ENCODE data around the gene C16orf87. TPM values are rescaled to one million over a fixed set of nuclear protein-coding genes. Genes with fewer than 3 reads are reported as not detected.

The C16orf87 gene
- total RNA-seq, 6 donors from 2014 or later: 4.2 to 9.5 (median 6.2) TPM

DNA sequence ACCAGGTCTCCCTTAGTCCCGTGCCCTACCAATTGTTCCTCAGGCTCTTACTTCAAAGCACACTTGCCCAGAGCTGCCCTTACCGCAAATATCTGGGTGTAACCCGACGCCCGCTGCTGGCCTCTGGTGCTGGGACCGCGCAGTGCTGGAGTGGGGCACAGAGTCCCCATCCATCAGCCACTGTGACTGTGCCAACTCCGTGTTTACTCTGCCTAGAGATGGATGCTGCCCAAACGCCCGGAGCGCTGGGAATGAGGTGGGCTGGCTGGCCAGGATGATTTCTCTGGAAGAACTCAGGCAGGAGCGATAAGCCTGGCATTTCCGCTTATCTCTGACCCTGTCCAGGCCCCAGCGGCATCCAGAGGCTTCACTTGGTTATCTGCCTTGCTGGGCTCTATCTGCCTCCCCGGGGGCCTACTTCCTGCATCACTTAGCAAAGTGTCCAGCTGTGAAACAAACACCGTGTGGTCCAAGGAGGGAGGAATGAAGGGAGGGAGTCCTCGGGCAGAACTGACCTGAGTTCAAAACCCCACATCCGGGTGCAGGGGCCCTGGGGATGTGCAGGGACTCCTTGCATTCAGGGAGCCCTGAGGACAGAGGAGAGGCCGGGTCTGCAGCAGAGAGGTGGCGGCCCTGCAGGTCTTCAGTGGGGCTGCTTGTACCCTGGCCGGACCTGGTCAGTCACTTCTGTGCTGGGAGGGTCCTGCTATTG lies 73.5 kb downstream of the C16orf87 start:
- 29 to 30% methylated on average over 18 to 20 of the region's 21 CpGs for WGBS, 2 donors
- Histone ChIP-seq H3K27ac (no peak overlapping the region), H3K27me3 (no peaks in the 10 kb centered on the region), H3K4me3 (no peak overlapping the region), H3K36me3 (no peaks in the 10 kb centered on the region), H3K9me3 (no peaks in the 10 kb centered on the region), H3K4me1 (no peaks in the 10 kb centered on the region)
- DNase-seq: peak in 1 of 2 donors; percentile 66
- ATAC-seq (ENCODE audit: low FRiP score in 2 of 2): peak; percentile 40 to 58
- TF ChIP-seq POLR2A (IDR thresholded peaks at IDR 0.05) (no peak), POLR2AphosphoS5 (IDR thresholded peaks at IDR 0.05) (no peak), EP300 (IDR thresholded peaks at IDR 0.05) (no peak)
- TF ChIP-seq, protein P1, sequence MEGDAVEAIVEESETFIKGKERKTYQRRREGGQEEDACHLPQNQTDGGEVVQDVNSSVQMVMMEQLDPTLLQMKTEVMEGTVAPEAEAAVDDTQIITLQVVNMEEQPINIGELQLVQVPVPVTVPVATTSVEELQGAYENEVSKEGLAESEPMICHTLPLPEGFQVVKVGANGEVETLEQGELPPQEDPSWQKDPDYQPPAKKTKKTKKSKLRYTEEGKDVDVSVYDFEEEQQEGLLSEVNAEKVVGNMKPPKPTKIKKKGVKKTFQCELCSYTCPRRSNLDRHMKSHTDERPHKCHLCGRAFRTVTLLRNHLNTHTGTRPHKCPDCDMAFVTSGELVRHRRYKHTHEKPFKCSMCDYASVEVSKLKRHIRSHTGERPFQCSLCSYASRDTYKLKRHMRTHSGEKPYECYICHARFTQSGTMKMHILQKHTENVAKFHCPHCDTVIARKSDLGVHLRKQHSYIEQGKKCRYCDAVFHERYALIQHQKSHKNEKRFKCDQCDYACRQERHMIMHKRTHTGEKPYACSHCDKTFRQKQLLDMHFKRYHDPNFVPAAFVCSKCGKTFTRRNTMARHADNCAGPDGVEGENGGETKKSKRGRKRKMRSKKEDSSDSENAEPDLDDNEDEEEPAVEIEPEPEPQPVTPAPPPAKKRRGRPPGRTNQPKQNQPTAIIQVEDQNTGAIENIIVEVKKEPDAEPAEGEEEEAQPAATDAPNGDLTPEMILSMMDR (IDR thresholded peaks at IDR 0.05): no peak

DNA sequence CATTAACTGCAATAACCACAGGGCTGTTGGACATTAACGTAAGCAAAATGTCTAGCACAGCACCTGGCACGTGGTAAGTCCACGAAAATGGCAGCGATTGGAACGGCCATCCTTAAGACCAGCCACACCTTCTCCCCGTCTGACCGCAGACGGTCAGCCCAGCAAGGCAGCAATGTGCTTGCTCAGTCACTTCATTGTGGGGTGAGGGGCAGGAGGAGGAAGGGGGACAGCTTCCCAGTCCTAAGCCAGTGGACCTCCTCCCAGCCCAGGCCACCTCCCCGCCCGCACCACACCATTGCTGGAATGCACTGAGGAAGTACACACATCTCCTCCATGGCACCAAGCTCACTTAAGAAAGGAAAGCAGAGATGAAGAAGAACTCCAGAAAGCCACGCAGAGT lies 74.2 kb downstream of the C16orf87 start:
- Histone ChIP-seq H3K27me3 (no peaks in the 10 kb centered on the region), H3K4me3 (no peak overlapping the region), H3K9me3 (no peaks in the 10 kb centered on the region), H3K36me3 (no peaks in the 10 kb centered on the region), H3K4me1 (no peaks in the 10 kb centered on the region), H3K27ac (no peak overlapping the region)
- 60 to 83% methylated on average over 3 to 11 of the region's 11 CpGs for WGBS, 2 donors
- TF ChIP-seq POLR2A (IDR thresholded peaks at IDR 0.05) (no peak), POLR2AphosphoS5 (IDR thresholded peaks at IDR 0.05) (no peak), EP300 (IDR thresholded peaks at IDR 0.05) (no peak)
- TF ChIP-seq, protein P1 (IDR thresholded peaks at IDR 0.05): no peak
- ATAC-seq (ENCODE audit: low FRiP score in 2 of 2) (no peak), DNase-seq (peak in 1 of 2 donors; percentile 43)

DNA sequence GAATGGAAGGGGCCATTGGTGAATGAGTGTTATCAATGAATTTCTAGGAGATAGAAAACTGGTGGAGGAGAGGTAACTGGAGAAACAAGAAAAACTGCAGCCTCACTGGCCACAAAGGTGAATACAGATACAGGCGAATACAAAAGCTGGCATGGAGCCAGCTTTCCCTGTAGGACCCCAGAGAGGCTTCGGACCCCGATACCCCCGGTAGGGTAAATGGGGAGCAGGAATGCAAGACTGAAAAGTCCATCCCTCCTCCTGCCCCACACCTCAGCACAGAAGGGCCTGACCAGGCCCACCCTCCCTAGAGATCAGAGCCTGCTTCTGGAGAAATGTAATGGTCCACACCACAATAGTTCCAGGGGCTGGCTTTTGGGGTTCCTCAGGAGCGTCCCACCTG lies 78.0 kb downstream of the C16orf87 start:
- TF ChIP-seq, protein P1 (IDR thresholded peaks at IDR 0.05): no peak
- H3K4me3 ChIP-seq: no peak overlapping the region
- ATAC-seq (ENCODE audit: low FRiP score in 2 of 2) (no peak), DNase-seq (no peak)
- no peaks in the 10 kb centered on the region for H3K36me3 ChIP-seq
- no peaks in the 10 kb centered on the region for H3K27me3 ChIP-seq
- H3K4me1 ChIP-seq: no peaks in the 10 kb centered on the region
- H3K27ac ChIP-seq: no peak overlapping the region
- H3K9me3 ChIP-seq: no peaks in the 10 kb centered on the region
- 86 to 91% methylated on average over 4 to 5 of the region's 5 CpGs for WGBS, 2 donors

DNA sequence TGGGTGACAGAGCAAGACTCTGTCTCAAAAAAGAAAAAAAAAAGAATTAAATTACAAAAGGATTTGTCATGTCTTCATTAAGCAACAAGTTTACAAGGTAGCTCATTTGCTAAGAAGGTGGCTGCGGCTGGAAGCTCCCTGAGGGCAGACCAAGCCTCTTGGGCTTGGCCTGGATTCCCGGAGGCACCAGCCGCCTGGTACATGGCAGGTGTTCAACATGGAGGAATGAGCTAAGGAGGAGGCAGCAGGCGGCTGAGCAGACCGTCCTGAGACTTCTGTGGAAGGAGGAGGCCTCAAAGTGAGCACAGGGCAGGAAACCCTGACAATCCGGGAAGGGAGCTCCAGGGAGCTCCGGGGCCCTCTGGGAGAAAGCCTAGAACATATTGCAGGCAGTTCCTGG lies 79.6 kb downstream of the C16orf87 start:
- TF ChIP-seq EP300 (IDR thresholded peaks at IDR 0.05) (no peak), POLR2AphosphoS5 (IDR thresholded peaks at IDR 0.05) (no peak)
- Histone ChIP-seq H3K36me3 (no peaks in the 10 kb centered on the region), H3K4me3 (no peak overlapping the region), H3K9me3 (no peaks in the 10 kb centered on the region), H3K27ac (no peak overlapping the region), H3K27me3 (no peaks in the 10 kb centered on the region), H3K4me1 (no peaks in the 10 kb centered on the region)
- no peak for ATAC-seq (ENCODE audit: low FRiP score in 2 of 2)
- DNase-seq: no peak
- WGBS, 2 donors: 87 to 92% methylated on average over 7 of the region's 7 CpGs

DNA sequence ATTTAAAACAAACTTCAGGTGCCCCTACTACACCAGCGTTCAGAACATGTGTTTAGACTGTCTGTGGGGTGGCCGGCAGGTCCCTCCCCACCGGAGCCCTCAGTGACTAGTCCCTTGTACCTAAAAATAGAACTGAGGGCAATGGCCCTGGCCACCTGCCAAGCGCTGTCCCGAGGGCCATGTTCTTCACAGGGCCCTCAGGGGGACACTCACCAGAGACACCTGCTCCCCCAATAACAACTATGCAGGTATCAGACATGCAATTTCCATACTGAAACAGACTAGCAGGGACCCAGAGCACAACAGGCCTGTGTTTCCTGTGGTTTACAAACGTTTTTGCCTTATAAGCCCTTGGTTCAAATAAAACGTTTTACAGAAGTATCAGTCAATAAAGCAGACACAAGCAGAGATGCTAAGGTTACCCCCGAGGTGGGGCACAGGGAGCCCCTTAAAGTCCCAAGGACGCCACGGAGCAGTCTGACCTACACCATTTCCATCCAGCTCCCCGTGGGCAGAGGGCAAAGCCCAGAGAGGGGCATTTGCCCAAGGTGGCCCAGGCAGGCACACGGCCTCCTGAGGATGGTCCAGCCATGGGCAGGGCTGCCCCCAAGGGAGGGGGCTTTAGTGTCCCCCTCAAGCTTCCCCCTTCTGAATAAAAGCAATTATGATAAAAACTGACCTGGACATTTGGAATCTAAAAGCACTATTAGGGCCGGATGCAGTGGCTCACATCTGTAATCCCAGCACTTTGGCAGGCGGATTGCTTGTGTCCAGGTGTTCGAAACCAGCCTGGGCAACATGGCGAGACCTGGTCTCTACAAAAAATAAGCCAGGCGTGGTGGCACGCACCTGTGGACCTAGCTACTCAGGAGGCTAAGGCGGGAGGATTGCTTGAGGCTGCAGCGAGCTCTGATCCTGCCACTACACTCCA lies 81.9 kb downstream of the C16orf87 start:
- H3K4me1 ChIP-seq: no peaks in the 10 kb centered on the region
- no peaks in the 10 kb centered on the region for H3K9me3 ChIP-seq
- WGBS, 2 donors: 61 to 67% methylated on average over 14 to 20 of the region's 20 CpGs
- H3K27ac ChIP-seq: no peak overlapping the region
- H3K36me3 ChIP-seq: no peaks in the 10 kb centered on the region
- H3K4me3 ChIP-seq: no peak overlapping the region
- TF ChIP-seq EP300 (IDR thresholded peaks at IDR 0.05) (no peak), POLR2A (IDR thresholded peaks at IDR 0.05) (no peak), POLR2AphosphoS5 (IDR thresholded peaks at IDR 0.05) (no peak)
- TF ChIP-seq, protein P1 (IDR thresholded peaks at IDR 0.05): no peak
- H3K27me3 ChIP-seq: no peaks in the 10 kb centered on the region
- ATAC-seq (ENCODE audit: low FRiP score in 2 of 2) (no peak), DNase-seq (no peak)

Measured in upper lobe of left lung (tissue), 6 donors.